ACC112 (cell line): ENCODE measurements around the gene MAPKAPK5.
"Not testable (repeated sequence)": the region's sequence is repeated elsewhere in the genome, so short reads cannot be mapped to it uniquely, and the experiment has no call there.

Experiments used
- H2AFZ ChIP-seq: fragments of 200-600 bp; sonication (generic); one replicate; pipeline ENCODE4 v1.6.0; 2017; ENCODE audit warnings: antibody characterized with exemption, low read length; ENCODE audit not compliant: unreplicated experiment
- H3K27ac ChIP-seq: fragments of 200-600 bp; sonication (generic); 2 replicates; pipeline ENCODE4 v1.5.1; 2014; ENCODE audit warnings: low read depth, mild to moderate bottlenecking, antibody characterized with exemption, low read length, moderate library complexity
- H3K27me3 ChIP-seq: fragments of 200-600 bp; sonication (generic); 2 replicates; pipeline ENCODE4 v1.6.1; 2014; ENCODE audit warnings: mild to moderate bottlenecking, antibody characterized with exemption, low read length, moderate library complexity, mixed read lengths; ENCODE audit not compliant: insufficient read depth
- H3K36me3 ChIP-seq: fragments of 200-600 bp; sonication (generic); 2 replicates; pipeline ENCODE4 v1.6.1; 2016; ENCODE audit warnings: mild to moderate bottlenecking, antibody characterized with exemption, low read length, moderate library complexity, mixed read lengths; ENCODE audit not compliant: insufficient read depth
- H3K4me1 ChIP-seq: fragments of 200-600 bp; sonication (generic); one replicate; pipeline ENCODE4 v1.6.1; 2016; ENCODE audit warnings: low read length, mixed read lengths; ENCODE audit not compliant: insufficient read depth, unreplicated experiment, control insufficient read depth
- H3K4me3 ChIP-seq: fragments of 200-600 bp; sonication (generic); 2 replicates; pipeline ENCODE4 v1.5.1; 2014; ENCODE audit warnings: mild to moderate bottlenecking, low read depth, low read length
- H3K79me2 ChIP-seq: fragments of 200-600 bp; sonication (generic); one replicate; pipeline ENCODE4 v1.6.0; 2016; ENCODE audit warnings: low read length; ENCODE audit not compliant: control insufficient read depth, unreplicated experiment, insufficient read depth

MAPKAPK5 gene

GRCh38 chr12:111927346-111927745 lies 85.3 kb downstream of the MAPKAPK5 start:
- Histone ChIP-seq H2AFZ (no peak overlapping the region), H3K79me2 (no peaks in the 10 kb centered on the region), H3K4me1 (no peaks in the 10 kb centered on the region)

GRCh38 chr12:111932241-111932640 lies 90.2 kb downstream of the MAPKAPK5 start:
- H3K4me1 ChIP-seq = no peaks in the 10 kb centered on the region
- H3K36me3 ChIP-seq = no peaks in the 10 kb centered on the region
- no peaks in the 10 kb centered on the region for H3K79me2 ChIP-seq
- H3K4me3 ChIP-seq = no peak overlapping the region
- H3K27me3 ChIP-seq = no peaks in the 10 kb centered on the region
- no peak overlapping the region for H3K27ac ChIP-seq
- H2AFZ ChIP-seq = no peak overlapping the region

More at GRCh38 chr12:111927346-111927745, 85.3 kb downstream of the MAPKAPK5 start:
- Histone ChIP-seq H3K27ac (no peak overlapping the region), H3K27me3 (no peaks in the 10 kb centered on the region), H3K4me3 (no peak overlapping the region), H3K36me3 (no peaks in the 10 kb centered on the region)

- Histone ChIP-seq H3K27me3 (no peaks in the 10 kb centered on the region), H3K36me3 (no peaks in the 10 kb centered on the region), H3K4me3 (no peak overlapping the region), H3K4me1 (no peaks in the 10 kb centered on the region), H2AFZ (no peak overlapping the region), H3K27ac (no peak overlapping the region), H3K79me2 (no peaks in the 10 kb centered on the region)
Observed at GRCh38 chr12:111936869-111937268, 94.8 kb downstream of the MAPKAPK5 start.

- Histone ChIP-seq H3K4me3 (no peak overlapping the region), H3K27ac (no peak overlapping the region), H3K4me1 (peaks cover 2% of the 10 kb centered on the region), H3K79me2 (no peaks in the 10 kb centered on the region), H3K27me3 (no peaks in the 10 kb centered on the region), H3K36me3 (no peaks in the 10 kb centered on the region), H2AFZ (no peak overlapping the region)
Observed at GRCh38 chr12:111937429-111937828, 95.4 kb downstream of the MAPKAPK5 start.

GRCh38 chr12:111942557-111942956 lies 100.5 kb downstream of the MAPKAPK5 start:
- peaks cover 10% of the 10 kb centered on the region for H3K4me1 ChIP-seq
- no peak overlapping the region for H3K27ac ChIP-seq
- no peaks in the 10 kb centered on the region for H3K79me2 ChIP-seq
- no peak overlapping the region for H3K4me3 ChIP-seq
- no peak overlapping the region for H2AFZ ChIP-seq
- no peaks in the 10 kb centered on the region for H3K36me3 ChIP-seq
- H3K27me3 ChIP-seq = no peaks in the 10 kb centered on the region

- Histone ChIP-seq H3K27me3 (no peaks in the 10 kb centered on the region), H3K4me1 (peaks cover 10% of the 10 kb centered on the region), H3K4me3 (no peak overlapping the region), H2AFZ (no peak overlapping the region), H3K36me3 (no peaks in the 10 kb centered on the region), H3K79me2 (no peaks in the 10 kb centered on the region), H3K27ac (no peak overlapping the region)
Observed at GRCh38 chr12:111943929-111944328, 101.9 kb downstream of the MAPKAPK5 start.

GRCh38 chr12:111950961-111951676 lies 109.1 kb downstream of the MAPKAPK5 start:
- not testable (repeated sequence) for H3K4me3 ChIP-seq, H3K4me1 ChIP-seq, H2AFZ ChIP-seq, H3K79me2 ChIP-seq, H3K27me3 ChIP-seq, H3K36me3 ChIP-seq, H3K27ac ChIP-seq
